Fibroblast of lung (primary cell): Measurements from ENCODE around the gene FASTKD1.

ENCODE experiments used
- EZH2 ChIP-seq: IDR thresholded peaks from 2 replicates; pipeline ENCODE4 v1.5.1; 2012; ENCODE audit warnings: low read length, control low read depth, mild to moderate bottlenecking; ENCODE audit errors: missing control alignments
- TF ChIP-seq, protein P1 (sequence below), 2 donors: IDR thresholded peaks in 1 of 2; conservative IDR thresholded peaks in 1 of 2; 1 replicate in 1 of 2; 2 replicates in 1 of 2; pipeline ENCODE4 v1.5.1; 2011 to 2012; ENCODE audit warnings: low read length in 2 of 2, control low read depth in 1 of 2, inconsistent platforms in 1 of 2, low read depth in 1 of 2, mild to moderate bottlenecking in 1 of 2

DNA sequence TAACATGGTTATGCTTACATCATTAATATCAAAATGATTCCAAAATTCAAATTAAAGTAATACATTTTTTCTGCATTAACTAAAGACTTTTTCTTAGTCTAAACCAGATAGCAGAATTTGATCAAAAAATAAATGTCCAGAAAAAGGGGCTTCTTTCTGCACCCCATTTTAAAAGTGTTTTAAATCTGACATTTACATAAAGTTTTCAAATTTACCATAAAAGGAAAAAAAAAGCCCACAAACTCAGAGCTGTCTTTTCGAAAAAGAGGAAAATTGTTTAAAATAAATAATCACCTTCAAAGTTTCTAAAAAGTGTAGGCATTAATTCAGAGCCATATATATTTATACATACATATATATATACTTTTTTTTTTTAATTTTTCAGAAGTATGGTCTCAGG lies 1.5 kb downstream of the FASTKD1 start:
- TF ChIP-seq, protein P1, sequence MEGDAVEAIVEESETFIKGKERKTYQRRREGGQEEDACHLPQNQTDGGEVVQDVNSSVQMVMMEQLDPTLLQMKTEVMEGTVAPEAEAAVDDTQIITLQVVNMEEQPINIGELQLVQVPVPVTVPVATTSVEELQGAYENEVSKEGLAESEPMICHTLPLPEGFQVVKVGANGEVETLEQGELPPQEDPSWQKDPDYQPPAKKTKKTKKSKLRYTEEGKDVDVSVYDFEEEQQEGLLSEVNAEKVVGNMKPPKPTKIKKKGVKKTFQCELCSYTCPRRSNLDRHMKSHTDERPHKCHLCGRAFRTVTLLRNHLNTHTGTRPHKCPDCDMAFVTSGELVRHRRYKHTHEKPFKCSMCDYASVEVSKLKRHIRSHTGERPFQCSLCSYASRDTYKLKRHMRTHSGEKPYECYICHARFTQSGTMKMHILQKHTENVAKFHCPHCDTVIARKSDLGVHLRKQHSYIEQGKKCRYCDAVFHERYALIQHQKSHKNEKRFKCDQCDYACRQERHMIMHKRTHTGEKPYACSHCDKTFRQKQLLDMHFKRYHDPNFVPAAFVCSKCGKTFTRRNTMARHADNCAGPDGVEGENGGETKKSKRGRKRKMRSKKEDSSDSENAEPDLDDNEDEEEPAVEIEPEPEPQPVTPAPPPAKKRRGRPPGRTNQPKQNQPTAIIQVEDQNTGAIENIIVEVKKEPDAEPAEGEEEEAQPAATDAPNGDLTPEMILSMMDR (conservative IDR thresholded peaks at IDR 0.05 in 1 of 2, IDR thresholded peaks at IDR 0.05 in 1 of 2; ENCODE audit: low read depth in 1 of 2, low read length in 2 of 2): no peak
- no peak for TF ChIP-seq EZH2
